GM12872 (cell line): ENCODE measurements around the gene KCNMA1.

ENCODE experiments used
- CTCF ChIP-seq: IDR thresholded peaks from 3 replicates; pipeline ENCODE4 v1.5.1; 2011; ENCODE audit warnings: low read depth, mild to moderate bottlenecking, low read length, moderate library complexity; ENCODE audit not compliant: insufficient read depth

Gene KCNMA1

GRCh38 chr10:77661100-77661499, 23.5 kb upstream of the KCNMA1 start:
- no peak for TF ChIP-seq CTCF

- TF ChIP-seq CTCF, result no peak
These were observed 15.6 kb upstream of the KCNMA1 start for GRCh38 chr10:77653210-77653609.

- no peak for TF ChIP-seq CTCF
These were observed 12.0 kb upstream of the KCNMA1 start for GRCh38 chr10:77649333-77650331.

GRCh38 chr10:77648472-77648871, 10.9 kb upstream of the KCNMA1 start:
- no peak for TF ChIP-seq CTCF

GRCh38 chr10:77647543-77648293, 10.1 kb upstream of the KCNMA1 start:
- TF ChIP-seq CTCF, result no peak

GRCh38 chr10:77644557-77645243, 7.1 kb upstream of the KCNMA1 start:
- no peak for TF ChIP-seq CTCF

GRCh38 chr10:77643795-77644468, 6.3 kb upstream of the KCNMA1 start:
- TF ChIP-seq CTCF, result peak; percentile 74
